ENCODE measurements around the gene C6orf62. TPM values are rescaled to one million over a fixed set of nuclear protein-coding genes. Genes with fewer than 3 reads are reported as not detected.
"Not testable (repeated sequence)": the region's sequence is repeated elsewhere in the genome, so short reads cannot be mapped to it uniquely, and the experiment has no call there.

C6orf62 gene
- total RNA-seq, 1 donor from 2014 or later, result 45.2 TPM

DNA sequence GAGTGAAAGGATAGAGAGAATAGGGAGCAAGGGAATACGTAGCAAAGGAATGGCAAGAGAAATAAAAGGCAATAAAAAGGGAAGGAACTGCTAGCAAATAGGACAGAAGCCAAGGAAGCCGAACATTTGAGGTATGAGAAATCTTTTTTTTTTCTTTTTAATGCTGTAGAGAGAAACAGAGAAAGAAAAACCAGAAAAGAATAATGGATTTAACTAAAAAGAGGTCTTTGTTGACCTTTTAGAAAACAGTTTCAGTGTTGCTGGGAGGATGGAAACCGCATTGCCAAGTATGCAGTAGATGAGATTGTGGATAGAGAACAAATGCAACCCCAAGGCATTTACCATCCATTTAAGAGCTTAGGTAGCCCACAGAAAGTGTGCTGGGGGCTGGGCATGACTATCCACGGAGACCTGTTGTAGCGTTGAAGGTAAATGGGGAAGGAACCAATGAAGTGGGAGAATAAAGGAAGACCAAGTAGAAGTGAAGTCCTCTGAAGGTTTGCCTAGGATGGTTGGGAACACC, 23.3 kb upstream of the C6orf62 start:
- no peak overlapping the region for H3K4me3 ChIP-seq (ENCODE audit: low read depth, low read length)
- TF ChIP-seq, protein P1, sequence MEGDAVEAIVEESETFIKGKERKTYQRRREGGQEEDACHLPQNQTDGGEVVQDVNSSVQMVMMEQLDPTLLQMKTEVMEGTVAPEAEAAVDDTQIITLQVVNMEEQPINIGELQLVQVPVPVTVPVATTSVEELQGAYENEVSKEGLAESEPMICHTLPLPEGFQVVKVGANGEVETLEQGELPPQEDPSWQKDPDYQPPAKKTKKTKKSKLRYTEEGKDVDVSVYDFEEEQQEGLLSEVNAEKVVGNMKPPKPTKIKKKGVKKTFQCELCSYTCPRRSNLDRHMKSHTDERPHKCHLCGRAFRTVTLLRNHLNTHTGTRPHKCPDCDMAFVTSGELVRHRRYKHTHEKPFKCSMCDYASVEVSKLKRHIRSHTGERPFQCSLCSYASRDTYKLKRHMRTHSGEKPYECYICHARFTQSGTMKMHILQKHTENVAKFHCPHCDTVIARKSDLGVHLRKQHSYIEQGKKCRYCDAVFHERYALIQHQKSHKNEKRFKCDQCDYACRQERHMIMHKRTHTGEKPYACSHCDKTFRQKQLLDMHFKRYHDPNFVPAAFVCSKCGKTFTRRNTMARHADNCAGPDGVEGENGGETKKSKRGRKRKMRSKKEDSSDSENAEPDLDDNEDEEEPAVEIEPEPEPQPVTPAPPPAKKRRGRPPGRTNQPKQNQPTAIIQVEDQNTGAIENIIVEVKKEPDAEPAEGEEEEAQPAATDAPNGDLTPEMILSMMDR (conservative IDR thresholded peaks at IDR 0.05; ENCODE audit: low read depth, low read length), result no peak
- DNase-seq (ENCODE audit: low read depth), result no peak

DNA sequence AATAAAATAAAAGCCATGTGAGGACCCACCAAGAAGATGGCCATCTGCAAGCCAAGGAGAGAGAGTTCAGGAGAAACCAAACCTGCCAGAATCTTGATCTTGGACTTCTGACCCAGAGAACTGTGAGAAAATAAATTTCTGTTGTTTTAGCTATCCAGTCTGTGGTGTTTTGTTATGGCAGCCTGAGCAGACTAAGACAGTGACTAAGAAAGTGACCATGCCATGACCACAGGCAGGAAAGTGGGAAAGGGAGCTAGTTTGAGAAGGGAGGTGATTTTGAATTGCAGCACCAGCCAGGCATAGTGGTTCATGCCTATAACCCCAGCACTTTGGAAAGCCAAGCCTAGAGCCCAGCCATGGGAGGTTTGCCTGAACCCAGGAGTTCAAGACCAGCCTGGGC, 21.9 kb upstream of the C6orf62 start:
- TF ChIP-seq, protein P1 (conservative IDR thresholded peaks at IDR 0.05; ENCODE audit: low read depth, low read length), result no peak
- no peak overlapping the region for H3K4me3 ChIP-seq (ENCODE audit: low read depth, low read length)
- DNase-seq (ENCODE audit: low read depth), result no peak

DNA sequence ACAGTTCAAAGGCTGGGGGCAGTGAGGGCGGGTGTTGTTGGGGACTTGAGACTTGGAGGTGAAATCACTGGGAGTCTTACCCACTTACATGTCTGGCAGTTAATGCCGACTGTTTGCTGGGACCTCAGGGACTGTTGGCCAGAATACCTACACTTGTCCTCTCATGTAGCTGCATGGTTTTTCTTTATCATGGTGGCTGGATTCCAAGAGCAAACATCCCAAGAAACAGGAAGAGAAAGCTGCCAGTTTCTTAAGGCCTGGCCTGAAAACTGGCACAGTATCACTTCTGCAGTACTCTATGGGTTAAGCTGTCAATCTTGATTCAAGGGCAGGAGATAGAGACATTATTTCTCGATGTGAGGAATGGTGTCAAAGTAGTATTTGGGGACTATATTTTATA, 19.8 kb upstream of the C6orf62 start:
- H3K4me3 ChIP-seq (ENCODE audit: low read depth, low read length), result no peak overlapping the region
- no peak for DNase-seq (ENCODE audit: low read depth)
- TF ChIP-seq, protein P1 (conservative IDR thresholded peaks at IDR 0.05; ENCODE audit: low read depth, low read length), result no peak

DNA sequence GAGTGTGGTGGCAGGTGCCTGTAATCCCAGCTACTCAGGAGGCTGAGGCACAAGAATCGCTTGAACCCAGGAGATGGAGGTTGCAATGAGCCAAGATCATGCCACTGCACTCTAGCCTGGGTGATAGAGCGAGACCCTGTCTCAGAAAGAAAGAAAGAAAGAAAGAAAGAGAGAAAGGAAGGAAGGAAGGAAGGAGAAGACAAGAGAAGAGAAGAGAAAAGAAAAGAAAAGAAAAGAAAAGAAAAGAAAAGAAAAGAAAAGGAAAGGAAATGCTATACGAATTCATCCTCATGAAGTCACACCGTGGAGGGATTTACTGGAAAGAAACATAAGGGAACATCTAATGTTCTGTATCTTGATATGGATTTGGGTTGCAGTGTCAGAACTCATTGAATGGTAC, 15.8 kb upstream of the C6orf62 start:
- H3K4me3 ChIP-seq (ENCODE audit: low read depth, low read length); DNase-seq (ENCODE audit: low read depth): not testable (repeated sequence)

DNA sequence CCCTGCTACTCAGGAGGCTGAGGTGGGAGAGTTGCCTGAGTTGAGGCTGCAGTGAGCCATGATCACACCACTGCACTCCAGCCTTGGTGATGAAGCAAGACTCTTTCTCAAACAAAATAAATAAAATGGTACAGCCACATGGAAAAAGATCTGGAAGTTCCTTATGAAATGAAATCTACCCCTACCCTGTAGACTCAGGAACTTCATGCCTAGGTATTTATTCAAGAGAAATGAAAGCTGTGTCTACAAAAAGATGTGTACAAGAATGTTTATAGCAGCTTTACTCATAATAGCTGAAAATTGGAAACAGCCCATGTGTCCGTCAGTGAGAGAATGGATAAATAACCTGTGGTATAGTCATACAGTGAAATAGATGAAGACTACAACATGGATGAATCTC, 15.2 kb upstream of the C6orf62 start:
- no peak overlapping the region for H3K4me3 ChIP-seq (ENCODE audit: low read depth, low read length)
- no peak for DNase-seq (ENCODE audit: low read depth)
- TF ChIP-seq, protein P1 (conservative IDR thresholded peaks at IDR 0.05; ENCODE audit: low read depth, low read length), result no peak

DNA sequence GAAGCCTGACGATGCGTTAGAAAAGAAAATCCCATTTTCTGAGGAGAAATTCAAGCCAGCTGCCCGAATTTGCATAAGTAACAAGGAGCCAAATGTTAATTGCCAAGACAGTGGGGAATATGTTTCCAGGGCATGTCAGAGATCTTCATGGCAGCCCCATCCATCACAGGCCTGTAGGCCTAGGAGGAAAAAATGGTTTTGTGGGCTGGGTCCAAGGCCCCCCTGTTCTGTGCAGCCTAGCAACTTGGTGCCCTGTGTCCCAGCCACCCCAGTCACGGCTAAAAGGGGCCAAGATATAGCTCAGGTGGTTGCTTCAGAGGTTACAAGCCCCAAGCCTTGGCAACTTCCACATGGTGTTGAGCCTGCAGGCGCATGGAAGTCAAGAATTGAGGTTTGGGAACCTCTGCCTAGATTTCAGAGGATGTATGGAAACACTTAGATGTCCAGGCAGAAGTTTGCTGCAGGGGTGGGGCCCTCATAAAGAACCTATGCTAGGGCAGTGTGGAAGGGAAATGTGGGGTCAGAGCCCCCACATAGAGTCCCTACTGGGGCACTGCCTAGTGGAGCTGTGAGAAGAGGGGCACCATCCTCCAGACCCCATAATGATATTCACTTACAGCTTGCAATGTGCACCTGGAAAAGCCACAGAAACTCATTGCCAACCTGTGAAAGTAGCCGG, 12.6 kb upstream of the C6orf62 start:
- not testable (repeated sequence) for DNase-seq (ENCODE audit: low read depth)

DNA sequence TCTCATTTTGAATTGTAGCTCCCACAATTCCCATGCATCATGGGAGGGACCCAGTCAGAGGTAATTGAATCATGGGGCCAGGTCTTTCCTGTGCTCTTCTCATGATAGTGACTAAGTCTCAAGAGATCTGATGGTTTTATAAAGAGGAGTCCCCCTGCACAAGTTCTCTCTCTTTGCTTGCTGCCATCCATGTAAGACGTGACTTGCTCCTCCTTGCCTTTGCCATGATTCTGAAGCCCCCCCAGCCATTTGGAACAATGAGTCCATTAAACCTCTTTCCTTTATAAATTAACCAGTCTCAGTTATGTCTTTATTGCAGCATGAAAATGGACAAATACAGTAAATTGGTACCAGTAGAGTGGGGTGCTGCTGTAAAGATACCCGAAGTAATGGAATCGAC, 11.7 kb upstream of the C6orf62 start:
- DNase-seq (ENCODE audit: low read depth), result not testable (repeated sequence)

More for the DNA sequence above, 12.6 kb upstream of the C6orf62 start:
- H3K4me3 ChIP-seq (ENCODE audit: low read depth, low read length), result not testable (repeated sequence)

DNA sequence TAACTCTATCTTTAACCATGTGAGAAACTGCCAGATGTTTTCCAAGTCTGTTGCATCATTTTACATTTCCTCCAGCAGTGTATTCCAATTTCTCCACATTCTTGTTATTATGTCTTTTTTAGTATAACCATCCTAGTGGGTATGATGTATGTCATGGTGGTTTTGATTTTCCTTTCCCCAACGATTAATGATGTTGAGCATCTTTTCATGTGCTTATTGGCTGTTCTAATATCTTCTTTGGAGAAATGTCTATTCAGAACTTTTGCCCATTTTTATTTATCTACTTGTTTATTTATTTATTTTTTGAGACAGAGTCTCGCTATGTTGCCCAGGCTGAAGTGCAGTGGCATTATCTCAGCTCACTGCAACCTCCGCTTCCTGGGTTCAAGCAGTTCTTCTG, 4.3 kb upstream of the C6orf62 start:
- no peak for DNase-seq (ENCODE audit: low read depth)
- H3K4me3 ChIP-seq (ENCODE audit: low read depth, low read length), result no peak overlapping the region
- TF ChIP-seq, protein P1 (conservative IDR thresholded peaks at IDR 0.05; ENCODE audit: low read depth, low read length), result no peak

More for the DNA sequence above, 11.7 kb upstream of the C6orf62 start:
- not testable (repeated sequence) for H3K4me3 ChIP-seq (ENCODE audit: low read depth, low read length)
